Cardiac atrium fibroblast (primary cell): ENCODE data around the gene HSBP1. TPM values are rescaled to one million over a fixed set of nuclear protein-coding genes. Genes with fewer than 3 reads are reported as not detected.

Experiments used
- total RNA-seq: library from RNA; depleted of rRNA; stranded (reverse); fragments of >200 nt; gene quantifications from 2 replicates; pipeline ENCODE4 v1.2.3, GENCODE V29; 2015

HSBP1 gene
- total RNA-seq: 11.9 and 18.3 TPM in 2 replicates

DNA sequence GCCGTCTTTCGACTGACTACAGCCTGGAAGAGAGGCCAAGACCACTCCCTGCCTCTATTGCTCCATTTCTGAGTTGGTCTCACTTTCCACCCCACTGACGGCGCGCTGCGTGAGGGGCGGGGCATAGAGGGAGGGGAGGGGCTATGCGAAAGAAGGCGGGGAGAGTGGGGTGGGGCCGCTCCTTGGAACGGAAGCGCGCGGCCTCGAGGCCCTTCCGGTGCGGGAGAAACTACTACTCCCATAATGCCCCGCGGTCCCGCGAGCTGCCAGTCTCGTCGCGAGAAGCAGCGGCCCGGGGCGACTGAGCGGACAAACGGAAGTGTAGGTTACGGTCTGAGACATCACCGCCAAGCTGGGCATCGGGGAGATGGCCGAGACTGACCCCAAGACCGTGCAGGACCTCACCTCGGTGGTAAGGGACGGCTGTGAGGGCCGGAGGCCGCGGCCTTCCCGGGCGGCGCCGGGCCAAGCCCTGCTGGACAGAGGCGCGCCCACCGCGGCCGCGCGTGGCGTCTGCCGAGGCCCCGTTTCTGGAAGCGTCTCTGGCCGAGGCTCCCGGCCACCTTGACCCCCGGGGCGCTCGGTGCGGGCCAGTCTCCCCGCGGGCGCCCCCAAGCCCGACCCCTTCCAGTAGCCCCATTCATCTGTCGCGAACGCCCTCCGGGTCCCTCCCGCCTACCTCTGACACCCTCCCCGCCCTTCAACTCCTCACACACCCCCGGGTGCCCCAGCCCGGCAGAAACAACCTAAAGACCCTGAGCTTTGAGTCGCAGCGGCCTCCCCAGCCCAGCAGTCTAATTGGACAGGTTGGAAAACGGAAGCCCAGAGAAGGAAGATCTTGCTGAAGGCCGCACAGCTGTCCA, at the start of gene HSBP1:
HSBP1 (plus strand) TSS at position 269 of the 863 bp plus-strand sequence; CDS start at position 368, 99 bp downstream.

Other genes starting within 250 kb of the HSBP1 start
- 2.0 and 2.8 TPM in 2 replicates for gene MLYCD, start 91.1 kb downstream of the HSBP1 start, total RNA-seq
- 4.0 and 5.3 TPM in 2 replicates for gene OSGIN1, start 145.3 kb downstream of the HSBP1 start, total RNA-seq
- not detected in 2 replicates for gene NECAB2, start 160.3 kb downstream of the HSBP1 start, total RNA-seq
- gene SLC38A8, start 234.8 kb downstream of the HSBP1 start, total RNA-seq: not detected in 2 replicates